Muscle of leg (tissue), 11 donors: ENCODE measurements around the gene CWC27. TPM values are rescaled to one million over a fixed set of nuclear protein-coding genes. Genes with fewer than 3 reads are reported as not detected.

Experiments
- DNase-seq: peaks from one replicate; pipeline ENCODE4 v3.0.0; 2013
- H3K27ac ChIP-seq: one replicate; pipeline ENCODE4 v1.5.1; 2013; ENCODE audit warnings: mild to moderate bottlenecking, low read length, control low read depth
- H3K27me3 ChIP-seq: one replicate; pipeline ENCODE4 v1.6.1; 2013; ENCODE audit warnings: low read length; ENCODE audit not compliant: control insufficient read depth, insufficient read depth
- H3K36me3 ChIP-seq: one replicate; pipeline ENCODE4 v1.6.1; 2013; ENCODE audit warnings: low read length; ENCODE audit not compliant: control insufficient read depth, insufficient read depth
- H3K4me1 ChIP-seq: one replicate; pipeline ENCODE4 v1.6.1; 2013; ENCODE audit warnings: low read length; ENCODE audit not compliant: control insufficient read depth, insufficient read depth
- H3K4me3 ChIP-seq: one replicate; pipeline ENCODE4 v1.5.1; 2013; ENCODE audit warnings: low read length, control low read depth
- H3K9me3 ChIP-seq: replicated peaks from 2 replicates; pipeline ENCODE4 v1.6.1; 2013; ENCODE audit warnings: low read depth, low read length; ENCODE audit not compliant: control insufficient read depth
- WGBS: methylation state at CpG from one replicate; pipeline ENCODE4 v1.1.5; 2013; ENCODE audit warnings: missing lambda C conversion rate; ENCODE audit not compliant: insufficient coverage; 5-methylcytosine and 5-hydroxymethylcytosine counted together
- polyA plus RNA-seq, 8 donors: library from polyadenylated mRNA; unstranded; fragments of 120-200 nt; gene quantifications; one replicate each; pipeline versions ENCODE4 v1.2.1 to v1.2.3, GENCODE V29; 2013; ENCODE audit warnings: inconsistent platforms in 1 of 8, low replicate concordance in 1 of 8; ENCODE audit not compliant: insufficient read length in 8 of 8, insufficient read depth in 1 of 8
- total RNA-seq: library from RNA; stranded (reverse); fragments of 120-200 nt; gene quantifications from one replicate; pipeline ENCODE4 v1.2.4, GENCODE V29; 2013

CWC27 gene
- total and polyA plus RNA-seq, 9 donors: 14.7 to 29.3 (median 23.4) TPM

GRCh38 chr5:65059681-65060598 lies 291.2 kb downstream of the CWC27 start:
- Histone ChIP-seq H3K4me1 (peaks cover 7% of the 10 kb centered on the region), H3K27me3 (no peaks in the 10 kb centered on the region), H3K4me3 (no peak overlapping the region), H3K27ac (no peak overlapping the region), H3K9me3 (no peaks in the 10 kb centered on the region), H3K36me3 (no peaks in the 10 kb centered on the region)
- no peak for DNase-seq
- 83% methylated on average over 3 of the region's 6 CpGs for WGBS

- H3K9me3 ChIP-seq: no peaks in the 10 kb centered on the region
- 66% methylated on average over 9 of the region's 9 CpGs for WGBS
- H3K27me3 ChIP-seq: no peaks in the 10 kb centered on the region
- DNase-seq: no peak
- no peak overlapping the region for H3K27ac ChIP-seq
- H3K36me3 ChIP-seq: no peaks in the 10 kb centered on the region
- H3K4me3 ChIP-seq: no peak overlapping the region
- H3K4me1 ChIP-seq: peaks cover 8% of the 10 kb centered on the region
Measured at GRCh38 chr5:65061250-65061973, 292.7 kb downstream of the CWC27 start.

- peaks cover 11% of the 10 kb centered on the region for H3K4me1 ChIP-seq
- no peak for DNase-seq
- no peaks in the 10 kb centered on the region for H3K36me3 ChIP-seq
- no peaks in the 10 kb centered on the region for H3K9me3 ChIP-seq
- H3K27me3 ChIP-seq: no peaks in the 10 kb centered on the region
- WGBS: 100% methylated on average over 1 of the region's 1 CpG
- H3K27ac ChIP-seq: no peak overlapping the region
- no peak overlapping the region for H3K4me3 ChIP-seq
Measured at GRCh38 chr5:65061974-65062353, 293.2 kb downstream of the CWC27 start.

- no peak overlapping the region for H3K4me3 ChIP-seq
- 44% methylated on average over 2 of the region's 6 CpGs for WGBS
Measured at GRCh38 chr5:65062469-65063083, 293.8 kb downstream of the CWC27 start.

GRCh38 chr5:65065001-65065511 lies 296.3 kb downstream of the CWC27 start:
- WGBS: 100% methylated on average over 2 of the region's 2 CpGs
- H3K9me3 ChIP-seq: no peaks in the 10 kb centered on the region
- H3K4me1 ChIP-seq: peaks cover 11% of the 10 kb centered on the region
- H3K27ac ChIP-seq: no peak overlapping the region
- H3K4me3 ChIP-seq: no peak overlapping the region
- no peaks in the 10 kb centered on the region for H3K36me3 ChIP-seq
- H3K27me3 ChIP-seq: no peaks in the 10 kb centered on the region
- DNase-seq: no peak

More at GRCh38 chr5:65062469-65063083, 293.8 kb downstream of the CWC27 start:
- no peak overlapping the region for H3K27ac ChIP-seq
- DNase-seq: peak; percentile 88
- no peaks in the 10 kb centered on the region for H3K36me3 ChIP-seq
- peaks cover 11% of the 10 kb centered on the region for H3K4me1 ChIP-seq
- no peaks in the 10 kb centered on the region for H3K27me3 ChIP-seq
- no peaks in the 10 kb centered on the region for H3K9me3 ChIP-seq

GRCh38 chr5:65066387-65067146 lies 297.8 kb downstream of the CWC27 start:
- Histone ChIP-seq H3K36me3 (no peaks in the 10 kb centered on the region), H3K27ac (no peak overlapping the region), H3K9me3 (no peaks in the 10 kb centered on the region), H3K4me1 (peaks cover 11% of the 10 kb centered on the region), H3K4me3 (no peak overlapping the region), H3K27me3 (no peaks in the 10 kb centered on the region)
- 36% methylated on average over 2 of the region's 5 CpGs for WGBS
- DNase-seq: peak; percentile 10

GRCh38 chr5:65067147-65067506 lies 298.4 kb downstream of the CWC27 start:
- Histone ChIP-seq H3K4me3 (no peak overlapping the region), H3K36me3 (no peaks in the 10 kb centered on the region), H3K27me3 (no peaks in the 10 kb centered on the region), H3K4me1 (peaks cover 10% of the 10 kb centered on the region), H3K27ac (no peak overlapping the region), H3K9me3 (no peaks in the 10 kb centered on the region)
- WGBS: no CpG with 5 or more reads among the region's 1 CpG
- no peak for DNase-seq

Other genes with a start within 250 kb of the CWC27 start
- gene SHISAL2B, start 78.4 kb upstream of the CWC27 start, total RNA-seq: 0.98 TPM
- under 1 TPM in 6 of 8 donors, not detected in 2; 0.20 to 0.68 (median 0.55) TPM for gene SHISAL2B, start 78.4 kb upstream of the CWC27 start, polyA plus RNA-seq
- gene SREK1IP1, start 239 bp upstream of the CWC27 start, total RNA-seq: 10.4 TPM
- 10 to 100 TPM in 6 of 8 donors, 1 to 10 TPM in 2; 9.1 to 12.7 (median 11.3) TPM for gene SREK1IP1, start 239 bp upstream of the CWC27 start, polyA plus RNA-seq